Endothelial cell of umbilical vein (primary cell): ENCODE results near the gene C12orf43. TPM values are rescaled to one million over a fixed set of nuclear protein-coding genes. Genes with fewer than 3 reads are reported as not detected.
"Not testable (repeated sequence)": the region's sequence is repeated elsewhere in the genome, so short reads cannot be mapped to it uniquely, and the experiment has no call there.

Source experiments
- BruUV-seq: library from RNA; stranded (reverse); fragments of 400-500 nt; replicated peaks from 2 replicates; lab custom pipeline; 2021; lab: Mats Ljungman, UMichigan
- CTCF ChIA-PET: fragments of 300-600, 350-600 bp; sonication (Branson Sonifier 250); formaldehyde crosslinking; loops from one replicate; lab custom pipeline; 2021; ENCODE audit warnings: antibody characterized with exemption, inconsistent platforms; lab: Charles Lee
- POLR2A ChIA-PET: fragments of 300-600, 350-600 bp; sonication (Branson Sonifier 250); formaldehyde crosslinking; loops from one replicate; lab custom pipeline; 2021; ENCODE audit warnings: antibody characterized with exemption, inconsistent platforms; lab: Charles Lee
- DNase-seq: peaks from one replicate; pipeline ENCODE4 v3.0.0-alpha.2; 2011; ENCODE audit warnings: low read depth, low spot score
- FAIRE-seq: peaks from 2 replicates; lab custom pipeline; 2011; peaks lifted over from hg19 to GRCh38; lab: Jason Lieb, UNC
- H2AFZ ChIP-seq: 2 replicates; pipeline ENCODE4 v1.6.0; 2012; ENCODE audit warnings: low read depth, low read length, control low read depth, inconsistent platforms
- H3K27ac ChIP-seq: 2 replicates; pipeline ENCODE4 v1.5.1; 2011; ENCODE audit warnings: low read depth, mild to moderate bottlenecking, control low read depth, low read length, moderate library complexity; ENCODE audit not compliant: insufficient read depth
- H3K27me3 ChIP-seq, 2 experiments: 2 replicates each; pipeline versions ENCODE4 v1.6.0 to v1.6.1; 2011; ENCODE audit warnings: low read length in 2 of 2, mixed read lengths in 1 of 2; ENCODE audit not compliant: control insufficient read depth in 2 of 2, insufficient read depth in 2 of 2
- H3K36me3 ChIP-seq, 2 experiments: 2 replicates in 1 of 2; 3 replicates in 1 of 2; pipeline ENCODE4 v1.5.1; 2011; ENCODE audit warnings: low read length in 2 of 2, mild to moderate bottlenecking in 1 of 2, moderate library complexity in 1 of 2; ENCODE audit not compliant: control insufficient read depth in 2 of 2, insufficient read depth in 2 of 2; ENCODE audit errors: extremely low read depth in 1 of 2
- H3K4me1 ChIP-seq: 3 replicates; pipeline ENCODE4 v1.5.1; 2011; ENCODE audit warnings: mild to moderate bottlenecking, low read length; ENCODE audit not compliant: control insufficient read depth, insufficient read depth; ENCODE audit errors: extremely low read depth
- H3K4me2 ChIP-seq: 2 replicates; pipeline ENCODE4 v1.6.1; 2011; ENCODE audit warnings: low read length, control low read depth, mixed read lengths; ENCODE audit not compliant: insufficient read depth
- H3K4me3 ChIP-seq, 3 experiments: fragments of 200-600 bp in 1 of 3; sonication (generic), shearing (Covaris generic) in 1 of 3; replicated peaks in 1 of 3; 2 replicates each; pipeline ENCODE4 v1.5.1; 2011 to 2016; ENCODE audit warnings: control low read depth in 3 of 3, low read length in 3 of 3, mild to moderate bottlenecking in 2 of 3, inconsistent platforms in 1 of 3, low read depth in 1 of 3, moderate library complexity in 1 of 3; ENCODE audit not compliant: insufficient read depth in 1 of 3
- H3K79me2 ChIP-seq: 2 replicates; pipeline ENCODE4 v1.6.0; 2012; ENCODE audit warnings: low read length, inconsistent platforms; ENCODE audit not compliant: control insufficient read depth, insufficient read depth
- H3K9ac ChIP-seq: replicated peaks from 2 replicates; pipeline ENCODE3; 2011; ENCODE audit warnings: low read length, control low read depth; ENCODE audit not compliant: insufficient read depth; ENCODE audit errors: extremely low read depth
- H3K9me1 ChIP-seq: replicated peaks from 3 replicates; pipeline ENCODE4 v1.6.0; 2011; ENCODE audit warnings: mild to moderate bottlenecking, low read length; ENCODE audit not compliant: control insufficient read depth, insufficient read depth; ENCODE audit errors: extremely low read depth
- H3K9me3 ChIP-seq: replicated peaks from 2 replicates; pipeline ENCODE4 v1.5.1; 2012; ENCODE audit warnings: low read length, inconsistent platforms; ENCODE audit not compliant: control insufficient read depth, insufficient read depth
- H4K20me1 ChIP-seq: replicated peaks from 2 replicates; pipeline ENCODE3; 2011; ENCODE audit warnings: mild to moderate bottlenecking, low read length; ENCODE audit not compliant: control insufficient read depth, insufficient read depth; ENCODE audit errors: extremely low read depth
- CTCF ChIP-seq, 2 donors: IDR thresholded peaks; 1 replicate in 1 of 2; 2 replicates in 1 of 2; pipeline ENCODE4 v1.5.1; 2011; ENCODE audit warnings: low read length in 2 of 2, mild to moderate bottlenecking in 2 of 2, moderate library complexity in 2 of 2, control low read depth in 1 of 2, inconsistent platforms in 1 of 2, low read depth in 1 of 2; ENCODE audit not compliant: insufficient read depth in 1 of 2; ENCODE audit errors: extremely low read depth in 1 of 2
- EZH2 ChIP-seq: IDR thresholded peaks from 2 replicates; pipeline ENCODE4 v1.6.1; 2012; ENCODE audit warnings: borderline replicate concordance, low read depth, mild to moderate bottlenecking, moderate library complexity, low read length, inconsistent platforms; ENCODE audit not compliant: severe bottlenecking
- FOS ChIP-seq: IDR thresholded peaks from 2 replicates; pipeline ENCODE4 v1.6.1; 2011; ENCODE audit warnings: mild to moderate bottlenecking, low read length, moderate library complexity, borderline replicate concordance; ENCODE audit not compliant: insufficient read depth
- GATA2 ChIP-seq: IDR thresholded peaks from 2 replicates; pipeline ENCODE4 v1.7.0; 2011; ENCODE audit warnings: low read depth, mild to moderate bottlenecking, moderate library complexity, mixed read lengths, low read length; ENCODE audit not compliant: insufficient read length, insufficient read depth
- JUN ChIP-seq: IDR thresholded peaks from 2 replicates; pipeline ENCODE4 v1.6.1; 2011; ENCODE audit warnings: borderline replicate concordance, low read depth; ENCODE audit not compliant: insufficient read length, insufficient read depth
- MYC ChIP-seq: IDR thresholded peaks from one replicate; pipeline ENCODE4 v1.6.1; 2011; ENCODE audit warnings: mild to moderate bottlenecking, low read depth, low read length
- POLR2A ChIP-seq: IDR thresholded peaks from 2 replicates; pipeline ENCODE4 v1.6.1; 2012; ENCODE audit warnings: low read depth, mild to moderate bottlenecking, control low read depth, low read length
- POLR2AphosphoS5 ChIP-seq: IDR thresholded peaks from 2 replicates; pipeline ENCODE4 v1.6.1; 2012; ENCODE audit warnings: low read depth, mild to moderate bottlenecking, control low read depth, low read length, moderate library complexity; ENCODE audit not compliant: insufficient read depth
- dilution Hi-C: fragments of 300-500 bp; cut with MboI; formaldehyde crosslinking; loops from one replicate; pipeline ENCODE4 v1.15.0; 2019; ENCODE audit warnings: low sequenced_read_pairs; ENCODE audit not compliant: extremely low pct_ligation_motif_present
- intact Hi-C: fragments of 100-400 bp; cut with micrococcal nuclease; formaldehyde crosslinking; loops from one replicate; pipeline ENCODE4 v1.10.0; 2022
- polyA plus RNA-seq, 4 experiments: library from polyadenylated mRNA; depleted of rRNA in 3 of 4; stranded (reverse) in 3 of 4; unstranded in 1 of 4; fragments of >200 nt; gene quantifications; 2 replicates each; pipeline versions ENCODE4 v1.2.1 to v1.2.3, GENCODE V29; 2011 to 2012; ENCODE audit warnings: missing spikeins in 1 of 4
- total RNA-seq: library from RNA; stranded (reverse); gene quantifications from 2 replicates; pipeline ENCODE4 v1.2.3, GENCODE V29; 2021
- TF ChIP-seq, protein P1 (sequence below): IDR thresholded peaks from 2 replicates; pipeline ENCODE4 v1.6.1; 2011; ENCODE audit not compliant: insufficient read depth, insufficient read length

C12orf43 gene
- total and polyA plus RNA-seq, 2 donors (not counting 3 experiments of a cell fraction or from before 2014, with no cell fraction given) = 12.3 to 24.7 TPM

GRCh38 chr12:121048442-121048841, 32.2 kb upstream of the C12orf43 start:
- dilution Hi-C loops = no loop called here
- no peak for TF ChIP-seq FOS
- no peak for TF ChIP-seq GATA2
- no peak for TF ChIP-seq MYC
- no peak for TF ChIP-seq CTCF (IDR thresholded peaks at IDR 0.05; ENCODE audit: extremely low read depth in 1 of 2, insufficient read depth in 1 of 2, low read depth in 1 of 2, low read length in 2 of 2)
- no peak for TF ChIP-seq POLR2A
- no peak for TF ChIP-seq EZH2
- no peak for TF ChIP-seq POLR2AphosphoS5
- TF ChIP-seq, protein P1, sequence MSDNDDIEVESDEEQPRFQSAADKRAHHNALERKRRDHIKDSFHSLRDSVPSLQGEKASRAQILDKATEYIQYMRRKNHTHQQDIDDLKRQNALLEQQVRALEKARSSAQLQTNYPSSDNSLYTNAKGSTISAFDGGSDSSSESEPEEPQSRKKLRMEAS = no peak
- no peak for TF ChIP-seq JUN

GRCh38 chr12:121047400-121047799, 31.1 kb upstream of the C12orf43 start:
- H3K27ac ChIP-seq, H2AFZ ChIP-seq: not testable (repeated sequence)

More at GRCh38 chr12:121048442-121048841, 32.2 kb upstream of the C12orf43 start:
- FAIRE-seq = no peak
- Histone ChIP-seq H3K4me3 (no peak overlapping the region), H3K9ac (no peak overlapping the region), H4K20me1 (no peaks in the 10 kb centered on the region), H2AFZ (no peak overlapping the region), H3K9me1 (no peaks in the 10 kb centered on the region), H3K4me1 (no peaks in the 10 kb centered on the region), H3K36me3 (no peaks in the 10 kb centered on the region), H3K9me3 (no peaks in the 10 kb centered on the region), H3K4me2 (no peak overlapping the region), H3K27ac (no peak overlapping the region), H3K27me3 (peaks cover 0 to 3% of the 10 kb centered on the region in 2 experiments), H3K79me2 (no peaks in the 10 kb centered on the region)
- no peak for DNase-seq
- intact Hi-C loops = no loop called here
- CTCF ChIA-PET = interaction anchor here (0.6 to 2.3 kb wide), 4 partner anchors 10 to 133 kb away, joined by 3 to 8 read pairs (median 4); no protein-coding TSS in a partner anchor
- BruUV-seq = no TSS peak
- POLR2A ChIA-PET = no interaction called here

More at GRCh38 chr12:121047400-121047799, 31.1 kb upstream of the C12orf43 start:
- H3K9me3 ChIP-seq, H3K9me1 ChIP-seq, H3K9ac ChIP-seq, FAIRE-seq, H3K36me3 ChIP-seq, H3K4me1 ChIP-seq, H3K4me3 ChIP-seq, BruUV-seq, H3K4me2 ChIP-seq, H3K79me2 ChIP-seq, intact Hi-C loops, POLR2A ChIA-PET, H3K27me3 ChIP-seq, DNase-seq, dilution Hi-C loops, H4K20me1 ChIP-seq: not testable (repeated sequence)
- CTCF ChIA-PET = interaction anchor here (2.3 kb wide), 1 partner anchor 12 kb away, joined by 8 read pairs; no protein-coding TSS in a partner anchor
